NOMO-1 treated with dmso at 0.1 percent for 144 hours (cell line): Measurements from ENCODE around the gene ROBO1.

ENCODE experiments used
- DNase-seq: peaks from one replicate; lab custom pipeline; 2025; ENCODE audit not compliant: unreplicated experiment; lab: John Stamatoyannopoulos, UW

ROBO1 gene

GRCh38 chr3:79672075-79672474 lies 95.7 kb downstream of the ROBO1 start:
- DNase-seq, result no peak

- DNase-seq, result no peak
These were observed 97.6 kb downstream of the ROBO1 start for GRCh38 chr3:79670178-79670577.

GRCh38 chr3:79664455-79664854 lies 103.3 kb downstream of the ROBO1 start:
- no peak for DNase-seq

- no peak for DNase-seq
These were observed 105.9 kb downstream of the ROBO1 start for GRCh38 chr3:79661896-79662295.

- DNase-seq, result no peak
These were observed 110.7 kb downstream of the ROBO1 start for GRCh38 chr3:79657076-79657475.

- no peak for DNase-seq
These were observed 113.8 kb downstream of the ROBO1 start for GRCh38 chr3:79654019-79654418.

- DNase-seq, result no peak
These were observed 114.5 kb downstream of the ROBO1 start for GRCh38 chr3:79653266-79653830.

GRCh38 chr3:79651536-79652065 lies 116.2 kb downstream of the ROBO1 start:
- DNase-seq, result no peak

- DNase-seq, result no peak
These were observed 127.9 kb downstream of the ROBO1 start for GRCh38 chr3:79639855-79640254.

GRCh38 chr3:79636372-79636771 lies 131.4 kb downstream of the ROBO1 start:
- DNase-seq, result no peak

GRCh38 chr3:79632842-79633241 lies 135.0 kb downstream of the ROBO1 start:
- no peak for DNase-seq

GRCh38 chr3:79618883-79619282 lies 148.9 kb downstream of the ROBO1 start:
- DNase-seq, result no peak

- DNase-seq, result no peak
These were observed 161.4 kb downstream of the ROBO1 start for GRCh38 chr3:79606414-79606813.

GRCh38 chr3:79604681-79605080 lies 163.1 kb downstream of the ROBO1 start:
- no peak for DNase-seq

GRCh38 chr3:79602385-79602784 lies 165.4 kb downstream of the ROBO1 start:
- no peak for DNase-seq

GRCh38 chr3:79598594-79598993 lies 169.2 kb downstream of the ROBO1 start:
- DNase-seq, result no peak

GRCh38 chr3:79597709-79598108 lies 170.1 kb downstream of the ROBO1 start:
- no peak for DNase-seq

GRCh38 chr3:79587150-79587549 lies 180.6 kb downstream of the ROBO1 start:
- DNase-seq, result no peak

- DNase-seq, result no peak
These were observed 181.6 kb downstream of the ROBO1 start for GRCh38 chr3:79586232-79586631.

GRCh38 chr3:79572930-79573329 lies 194.9 kb downstream of the ROBO1 start:
- no peak for DNase-seq

- no peak for DNase-seq
These were observed 198.9 kb downstream of the ROBO1 start for GRCh38 chr3:79568938-79569337.

- no peak for DNase-seq
These were observed 203.6 kb downstream of the ROBO1 start for GRCh38 chr3:79564192-79564591.

- DNase-seq, result no peak
These were observed 207.1 kb downstream of the ROBO1 start for GRCh38 chr3:79560698-79561097.
